Measurements from ENCODE around the gene GRK5.
A peak's percentile ranks its signal among the peaks of the same experiment; 100 is the strongest.

GRK5 gene

GRCh38 chr10:119359025-119359424 lies 151.7 kb downstream of the GRK5 start:
- TF ChIP-seq EZH2 (IDR thresholded peaks at IDR 0.05) (no peak), POLR2AphosphoS5 (IDR thresholded peaks at IDR 0.05; ENCODE audit: borderline replicate concordance, low read depth, low read length) (no peak), FOXP2 (optimal IDR thresholded peaks at IDR 0.05; ENCODE audit: control extremely low read depth, extremely low read length, insufficient read depth) (no peak)
- H3K27ac ChIP-seq: no peak overlapping the region
- no peaks in the 10 kb centered on the region for H3K36me3 ChIP-seq (ENCODE audit: insufficient read depth, low read length)
- no peak overlapping the region for H3K9ac ChIP-seq (ENCODE audit: insufficient read length)
- H3K9me3 ChIP-seq (ENCODE audit: low read depth, low read length): no peaks in the 10 kb centered on the region
- DNase-seq (ENCODE audit: low read depth, low spot score): no peak
- no peak overlapping the region for H3K4me3 ChIP-seq

GRCh38 chr10:119360181-119360921 lies 153.0 kb downstream of the GRK5 start:
- no peak for DNase-seq (ENCODE audit: low read depth, low spot score)
- H3K27ac ChIP-seq: no peak overlapping the region
- no peak overlapping the region for H3K9ac ChIP-seq (ENCODE audit: insufficient read length)
- H3K4me3 ChIP-seq: no peak overlapping the region
- no peaks in the 10 kb centered on the region for H3K9me3 ChIP-seq (ENCODE audit: low read depth, low read length)
- H3K36me3 ChIP-seq (ENCODE audit: insufficient read depth, low read length): no peaks in the 10 kb centered on the region
- TF ChIP-seq FOXP2 (optimal IDR thresholded peaks at IDR 0.05; ENCODE audit: control extremely low read depth, extremely low read length, insufficient read depth) (no peak), POLR2AphosphoS5 (IDR thresholded peaks at IDR 0.05; ENCODE audit: borderline replicate concordance, low read depth, low read length) (no peak), EZH2 (IDR thresholded peaks at IDR 0.05) (no peak)

- TF ChIP-seq EZH2 (IDR thresholded peaks at IDR 0.05): no peak
- TF ChIP-seq FOXP2 (optimal IDR thresholded peaks at IDR 0.05; ENCODE audit: control extremely low read depth, extremely low read length, insufficient read depth): no peak
- TF ChIP-seq POLR2AphosphoS5 (IDR thresholded peaks at IDR 0.05; ENCODE audit: borderline replicate concordance, low read depth, low read length): no peak
- H3K4me3 ChIP-seq: no peak overlapping the region
- H3K36me3 ChIP-seq (ENCODE audit: insufficient read depth, low read length): no peaks in the 10 kb centered on the region
- no peaks in the 10 kb centered on the region for H3K9me3 ChIP-seq (ENCODE audit: low read depth, low read length)
- no peak overlapping the region for H3K9ac ChIP-seq (ENCODE audit: insufficient read length)
- H3K27ac ChIP-seq: no peak overlapping the region
- no peak for DNase-seq (ENCODE audit: low read depth, low spot score)
These were observed 153.7 kb downstream of the GRK5 start for GRCh38 chr10:119361037-119361436.

GRCh38 chr10:119362122-119362521 lies 154.8 kb downstream of the GRK5 start:
- TF ChIP-seq FOXP2 (optimal IDR thresholded peaks at IDR 0.05; ENCODE audit: control extremely low read depth, extremely low read length, insufficient read depth) (no peak), EZH2 (IDR thresholded peaks at IDR 0.05) (no peak), POLR2AphosphoS5 (IDR thresholded peaks at IDR 0.05; ENCODE audit: borderline replicate concordance, low read depth, low read length) (no peak)
- Histone ChIP-seq H3K9me3 (ENCODE audit: low read depth, low read length) (no peaks in the 10 kb centered on the region), H3K36me3 (ENCODE audit: insufficient read depth, low read length) (no peaks in the 10 kb centered on the region), H3K9ac (ENCODE audit: insufficient read length) (no peak overlapping the region), H3K27ac (no peak overlapping the region), H3K4me3 (no peak overlapping the region)
- DNase-seq (ENCODE audit: low read depth, low spot score): no peak

GRCh38 chr10:119364645-119365600 lies 157.6 kb downstream of the GRK5 start:
- H3K4me3 ChIP-seq: peak overlapping the region; percentile 42; the same call in 1 of the 2 replicates
- peak overlapping the region; percentile 92 for H3K27ac ChIP-seq
- peak overlapping the region; percentile 15 for H3K9ac ChIP-seq (ENCODE audit: insufficient read length)
- H3K36me3 ChIP-seq (ENCODE audit: insufficient read depth, low read length): no peaks in the 10 kb centered on the region
- no peaks in the 10 kb centered on the region for H3K9me3 ChIP-seq (ENCODE audit: low read depth, low read length)
- TF ChIP-seq EZH2 (IDR thresholded peaks at IDR 0.05): no peak
- TF ChIP-seq POLR2AphosphoS5 (IDR thresholded peaks at IDR 0.05; ENCODE audit: borderline replicate concordance, low read depth, low read length): no peak
- TF ChIP-seq FOXP2 (optimal IDR thresholded peaks at IDR 0.05; ENCODE audit: control extremely low read depth, extremely low read length, insufficient read depth): no peak
- DNase-seq (ENCODE audit: low read depth, low spot score): peak; percentile 44

- Histone ChIP-seq H3K9me3 (ENCODE audit: low read depth, low read length) (no peaks in the 10 kb centered on the region), H3K4me3 (no peak overlapping the region), H3K27ac (peak overlapping the region; percentile 92), H3K9ac (ENCODE audit: insufficient read length) (no peak overlapping the region), H3K36me3 (ENCODE audit: insufficient read depth, low read length) (no peaks in the 10 kb centered on the region)
- TF ChIP-seq POLR2AphosphoS5 (IDR thresholded peaks at IDR 0.05; ENCODE audit: borderline replicate concordance, low read depth, low read length) (no peak), EZH2 (IDR thresholded peaks at IDR 0.05) (no peak), FOXP2 (optimal IDR thresholded peaks at IDR 0.05; ENCODE audit: control extremely low read depth, extremely low read length, insufficient read depth) (no peak)
- DNase-seq (ENCODE audit: low read depth, low spot score): no peak
These were observed 158.6 kb downstream of the GRK5 start for GRCh38 chr10:119365773-119366599.

GRCh38 chr10:119367841-119368549 lies 160.6 kb downstream of the GRK5 start:
- Histone ChIP-seq H3K27ac (no peak overlapping the region), H3K4me3 (no peak overlapping the region)
- no peak for TF ChIP-seq FOXP2 (optimal IDR thresholded peaks at IDR 0.05; ENCODE audit: control extremely low read depth, extremely low read length, insufficient read depth)
- TF ChIP-seq POLR2AphosphoS5 (IDR thresholded peaks at IDR 0.05; ENCODE audit: borderline replicate concordance, low read depth, low read length): no peak

More at GRCh38 chr10:119367841-119368549, 160.6 kb downstream of the GRK5 start:
- no peaks in the 10 kb centered on the region for H3K36me3 ChIP-seq (ENCODE audit: insufficient read depth, low read length)
- no peak overlapping the region for H3K9ac ChIP-seq (ENCODE audit: insufficient read length)
- no peak for DNase-seq (ENCODE audit: low read depth, low spot score)
- no peaks in the 10 kb centered on the region for H3K9me3 ChIP-seq (ENCODE audit: low read depth, low read length)
